Mesodermal cell (in vitro differentiated cells): ENCODE measurements around the gene PXN.

Experiments
- H3K27ac ChIP-seq: 2 replicates; pipeline ENCODE4 v1.7.0; 2013; ENCODE audit warnings: mild to moderate bottlenecking, low read depth, low read length, moderate library complexity; ENCODE audit not compliant: severe bottlenecking
- H3K36me3 ChIP-seq: 2 replicates; pipeline ENCODE4 v1.7.1; 2013; ENCODE audit warnings: mild to moderate bottlenecking, low read length, moderate library complexity; ENCODE audit not compliant: control insufficient read depth, insufficient read depth
- H3K4me1 ChIP-seq: one replicate; pipeline ENCODE4 v1.7.1; 2013; ENCODE audit warnings: mild to moderate bottlenecking, low read length; ENCODE audit not compliant: insufficient read depth, control insufficient read depth, poor library complexity, severe bottlenecking
- H3K4me3 ChIP-seq: 2 replicates; pipeline ENCODE4 v1.7.0; 2013; ENCODE audit warnings: low read length, control low read depth, mild to moderate bottlenecking; ENCODE audit not compliant: insufficient read depth, poor library complexity, severe bottlenecking; ENCODE audit errors: extremely low read depth
- H3K9me3 ChIP-seq: 2 replicates; pipeline ENCODE4 v1.7.1; 2013; ENCODE audit warnings: mild to moderate bottlenecking, low read length, moderate library complexity; ENCODE audit not compliant: control insufficient read depth
- WGBS, 2 experiments: methylation state at CpG; one replicate each; pipeline ENCODE4 v1.1.5; 2013; ENCODE audit warnings: missing lambda C conversion rate in 2 of 2; ENCODE audit not compliant: insufficient coverage in 2 of 2; 5-methylcytosine and 5-hydroxymethylcytosine counted together

PXN gene

GRCh38 chr12:120223458-120224303 lies 41.8 kb downstream of the PXN start:
- no peak overlapping the region for H3K4me3 ChIP-seq
- WGBS, 2 experiments: 94 to 96% methylated on average over 15 to 17 of the region's 19 CpGs
- H3K36me3 ChIP-seq: peaks cover 91% of the 10 kb centered on the region
- no peaks in the 10 kb centered on the region for H3K9me3 ChIP-seq
- peaks cover 30% of the 10 kb centered on the region for H3K4me1 ChIP-seq
- H3K27ac ChIP-seq: no peak overlapping the region

- H3K4me1 ChIP-seq: peaks cover 19% of the 10 kb centered on the region
- H3K36me3 ChIP-seq: peaks cover 93% of the 10 kb centered on the region
These were observed 43.2 kb downstream of the PXN start for GRCh38 chr12:120222288-120222832.

GRCh38 chr12:120221576-120221900 lies 44.0 kb downstream of the PXN start:
- Histone ChIP-seq H3K27ac (peak overlapping the region; percentile 72), H3K4me3 (no peak overlapping the region), H3K36me3 (peaks cover 95% of the 10 kb centered on the region), H3K9me3 (no peaks in the 10 kb centered on the region), H3K4me1 (peaks cover 17% of the 10 kb centered on the region)
- WGBS, 2 experiments: 97 to 98% methylated on average over 9 to 13 of the region's 13 CpGs

More at GRCh38 chr12:120222288-120222832, 43.2 kb downstream of the PXN start:
- H3K4me3 ChIP-seq: no peak overlapping the region
- 91 to 98% methylated on average over 7 to 8 of the region's 12 CpGs for WGBS, 2 experiments
- no peak overlapping the region for H3K27ac ChIP-seq
- H3K9me3 ChIP-seq: no peaks in the 10 kb centered on the region

DNA sequence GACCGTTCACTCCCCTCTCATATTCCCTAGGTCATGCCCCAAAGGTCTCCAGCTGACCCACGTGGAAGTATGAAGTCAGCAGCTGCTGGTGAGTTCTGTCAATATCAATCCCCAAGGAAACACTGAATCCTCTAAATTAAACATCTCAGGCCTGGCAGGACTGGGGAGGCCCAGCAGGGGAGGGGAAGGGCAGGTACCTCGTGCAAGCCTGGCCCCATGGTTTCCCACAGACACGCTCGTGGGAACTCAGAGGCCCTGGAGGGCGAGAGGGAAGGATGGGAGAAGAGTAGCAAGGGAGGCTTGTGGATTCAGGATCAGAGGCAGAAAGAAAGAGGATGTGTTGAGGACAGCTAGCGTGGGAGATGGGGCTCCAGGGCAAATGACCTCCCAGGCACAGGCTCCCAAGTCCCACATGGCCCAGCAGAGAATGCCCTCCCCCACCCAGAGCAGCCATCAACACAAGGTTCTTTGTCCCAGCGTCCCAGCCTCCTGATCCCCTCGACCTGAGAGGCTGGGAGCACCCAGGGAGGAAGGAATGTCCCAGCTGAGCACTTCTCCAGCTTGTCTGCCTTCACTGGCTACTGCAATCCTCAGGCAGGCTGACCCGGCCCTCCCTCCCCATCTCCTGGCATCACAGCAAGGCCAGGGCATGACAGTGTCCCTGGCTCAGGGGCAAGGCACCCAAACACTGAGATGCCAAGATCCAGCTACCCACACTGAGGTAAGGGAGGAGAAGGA lies 44.5 kb downstream of the PXN start:
- WGBS, 2 experiments: 70 to 75% methylated on average over 4 to 8 of the region's 10 CpGs
- peak overlapping the region; percentile 72 for H3K27ac ChIP-seq
- no peak overlapping the region for H3K4me3 ChIP-seq
- H3K36me3 ChIP-seq: peaks cover 95% of the 10 kb centered on the region
- no peaks in the 10 kb centered on the region for H3K9me3 ChIP-seq
- peaks cover 12% of the 10 kb centered on the region for H3K4me1 ChIP-seq

- H3K9me3 ChIP-seq: no peaks in the 10 kb centered on the region
- WGBS, 2 experiments: 94 to 98% methylated on average over 17 to 18 of the region's 19 CpGs
- peaks cover 95% of the 10 kb centered on the region for H3K36me3 ChIP-seq
- H3K27ac ChIP-seq: no peak overlapping the region
- no peak overlapping the region for H3K4me3 ChIP-seq
- H3K4me1 ChIP-seq: no peaks in the 10 kb centered on the region
These were observed 46.6 kb downstream of the PXN start for GRCh38 chr12:120218680-120219606.

GRCh38 chr12:120216742-120217605 lies 48.6 kb downstream of the PXN start:
- Histone ChIP-seq H3K4me1 (no peaks in the 10 kb centered on the region), H3K27ac (peak overlapping the region; percentile 23), H3K36me3 (peaks cover 96% of the 10 kb centered on the region), H3K9me3 (no peaks in the 10 kb centered on the region), H3K4me3 (no peak overlapping the region)
- WGBS, 2 experiments: 87 to 94% methylated on average over 21 to 29 of the region's 32 CpGs

DNA sequence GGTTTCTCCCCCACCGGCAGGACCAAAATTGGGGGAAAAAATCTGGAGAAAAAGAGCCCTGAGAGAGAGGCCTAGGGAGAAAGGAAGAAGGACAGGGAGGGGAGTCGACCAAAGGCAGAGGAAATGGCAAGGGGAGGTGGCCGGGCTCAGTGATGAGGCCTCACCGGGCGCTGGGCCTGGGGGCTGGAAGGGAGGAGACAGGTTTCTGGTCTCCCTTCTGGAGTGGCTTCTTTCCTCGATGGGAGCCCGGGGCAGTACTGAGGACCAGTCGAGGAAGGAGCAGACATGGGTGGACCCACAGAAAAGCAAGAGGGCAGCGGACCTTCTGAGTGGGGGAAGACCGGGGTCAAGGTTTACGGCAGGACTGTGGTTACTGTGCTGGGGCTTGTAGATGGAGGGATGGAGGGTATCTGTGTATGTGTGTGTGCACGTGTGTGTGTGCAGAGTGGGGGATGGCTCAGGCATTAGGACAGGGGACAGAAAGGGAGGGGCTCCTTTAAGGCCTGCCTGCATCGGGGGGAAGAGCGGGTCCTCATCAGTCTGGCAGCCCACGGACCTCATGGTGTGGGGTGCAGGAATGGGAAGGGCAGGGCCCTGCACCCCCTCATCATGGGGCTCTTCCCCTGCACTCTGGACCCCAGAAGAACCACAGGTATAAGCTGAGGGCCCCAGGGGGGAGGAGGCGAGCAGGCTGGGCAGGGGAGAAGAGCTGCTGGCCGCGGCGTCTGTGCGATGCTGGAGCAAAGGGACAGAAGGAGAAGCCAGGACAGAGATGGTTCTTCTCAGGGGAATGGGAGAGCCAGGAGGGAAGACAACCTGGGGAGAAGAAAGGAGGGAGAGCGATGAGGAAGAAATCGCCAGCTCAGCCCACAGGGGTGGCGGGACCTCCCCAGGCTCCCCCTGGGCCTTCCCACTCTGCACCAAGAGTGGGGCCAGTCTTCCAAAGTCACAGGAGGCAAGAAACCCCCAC lies 49.5 kb downstream of the PXN start:
- Histone ChIP-seq H3K27ac (peak overlapping the region; percentile 23), H3K36me3 (peaks cover 96% of the 10 kb centered on the region)
- 91 to 94% methylated on average over 16 of the region's 23 CpGs for WGBS, 2 experiments

DNA sequence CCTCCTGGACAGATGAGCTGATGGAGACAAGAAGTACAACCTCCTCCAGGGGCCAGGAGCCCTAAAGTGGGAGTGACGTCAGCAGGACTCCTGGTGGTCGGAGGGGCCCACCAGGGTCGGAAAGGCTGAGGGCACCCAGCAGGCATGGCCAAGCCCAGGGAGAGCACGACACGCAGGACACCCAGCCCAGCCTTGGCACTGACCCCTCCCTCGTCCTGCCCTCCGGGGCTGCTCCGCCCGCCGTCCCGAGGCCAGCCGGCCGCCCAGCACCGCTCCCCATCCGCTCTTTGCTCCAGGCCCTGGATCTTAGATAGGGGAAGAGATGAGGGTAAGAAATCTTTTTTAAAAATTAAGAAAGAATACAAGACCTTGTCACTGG lies 50.2 kb downstream of the PXN start:
- WGBS, 2 experiments: 91 to 96% methylated on average over 6 to 7 of the region's 15 CpGs
- Histone ChIP-seq H3K4me1 (no peaks in the 10 kb centered on the region), H3K36me3 (peaks cover 96% of the 10 kb centered on the region), H3K9me3 (no peaks in the 10 kb centered on the region), H3K27ac (no peak overlapping the region), H3K4me3 (no peak overlapping the region)

More for the DNA sequence above, 49.5 kb downstream of the PXN start:
- no peak overlapping the region for H3K4me3 ChIP-seq
- no peaks in the 10 kb centered on the region for H3K9me3 ChIP-seq
- H3K4me1 ChIP-seq: no peaks in the 10 kb centered on the region
